Bronchial epithelial cell (primary cell): ENCODE data around the gene SH3TC2. TPM values are rescaled to one million over a fixed set of nuclear protein-coding genes. Genes with fewer than 3 reads are reported as not detected.

ENCODE experiments used
- DNase-seq: peaks from one replicate; pipeline ENCODE4 v3.0.0-alpha.2; 2010; ENCODE audit warnings: low read depth
- FAIRE-seq: peaks from 2 replicates; lab custom pipeline; 2011; peaks lifted over from hg19 to GRCh38; lab: Jason Lieb, UNC
- H3K27me3 ChIP-seq: 2 replicates; pipeline ENCODE4 v1.5.1; 2011; ENCODE audit warnings: low read length; ENCODE audit not compliant: control insufficient read depth, insufficient read depth
- H3K36me3 ChIP-seq: 2 replicates; pipeline ENCODE4 v1.5.1; 2011; ENCODE audit warnings: low read length; ENCODE audit not compliant: control insufficient read depth, insufficient read depth
- H3K4me3 ChIP-seq: 2 replicates; pipeline ENCODE4 v1.5.1; 2011; ENCODE audit warnings: mild to moderate bottlenecking, low read depth, low read length, control low read depth
- CTCF ChIP-seq: IDR thresholded peaks from 2 replicates; pipeline ENCODE4 v1.5.1; 2011; ENCODE audit warnings: mild to moderate bottlenecking, moderate library complexity, low read length, control low read depth, inconsistent platforms; ENCODE audit not compliant: insufficient read depth, severe bottlenecking
- total RNA-seq: library from RNA; depleted of rRNA; stranded (reverse); fragments of >200 nt; gene quantifications from 2 replicates; pipeline ENCODE4 v1.2.1, GENCODE V29; 2014

The SH3TC2 gene
- total RNA-seq, 1 donor from 2014 or later: 4.7 TPM

GRCh38 chr5:148976569-148977381, 86.1 kb downstream of the SH3TC2 start:
- FAIRE-seq (no peak), DNase-seq (no peak)
- Histone ChIP-seq H3K27me3 (no peaks in the 10 kb centered on the region), H3K4me3 (no peak overlapping the region), H3K36me3 (no peaks in the 10 kb centered on the region)
- TF ChIP-seq CTCF: no peak

- no peak for TF ChIP-seq CTCF
- Histone ChIP-seq H3K4me3 (no peak overlapping the region), H3K27me3 (no peaks in the 10 kb centered on the region), H3K36me3 (no peaks in the 10 kb centered on the region)
- no peak for FAIRE-seq
- DNase-seq: peak; percentile 68
These were observed 88.1 kb downstream of the SH3TC2 start for GRCh38 chr5:148974642-148975327.

GRCh38 chr5:148973455-148973854, 89.4 kb downstream of the SH3TC2 start:
- FAIRE-seq: no peak
- Histone ChIP-seq H3K36me3 (no peaks in the 10 kb centered on the region), H3K27me3 (no peaks in the 10 kb centered on the region), H3K4me3 (no peak overlapping the region)
- no peak for TF ChIP-seq CTCF
- DNase-seq: peak; percentile 71

GRCh38 chr5:148972974-148973374, 89.9 kb downstream of the SH3TC2 start:
- Histone ChIP-seq H3K27me3 (no peaks in the 10 kb centered on the region), H3K36me3 (no peaks in the 10 kb centered on the region), H3K4me3 (no peak overlapping the region)
- FAIRE-seq: peak; percentile 23
- peak; percentile 94 for DNase-seq
- peak; percentile 15 for TF ChIP-seq CTCF

GRCh38 chr5:148972396-148972795, 90.5 kb downstream of the SH3TC2 start:
- FAIRE-seq (no peak), DNase-seq (no peak)
- TF ChIP-seq CTCF: no peak
- no peaks in the 10 kb centered on the region for H3K36me3 ChIP-seq
- no peak overlapping the region for H3K4me3 ChIP-seq
- no peaks in the 10 kb centered on the region for H3K27me3 ChIP-seq
